ENCODE measurements around the gene LPP. TPM values are rescaled to one million over a fixed set of nuclear protein-coding genes. Genes with fewer than 3 reads are reported as not detected.

Gene LPP
- total and polyA plus RNA-seq, 10 of the 15 experiments (the other 5 are each of a cell fraction or from before 2014, with no cell fraction given) = under 0.01 to 0.62 (median 0.03) TPM

DNA sequence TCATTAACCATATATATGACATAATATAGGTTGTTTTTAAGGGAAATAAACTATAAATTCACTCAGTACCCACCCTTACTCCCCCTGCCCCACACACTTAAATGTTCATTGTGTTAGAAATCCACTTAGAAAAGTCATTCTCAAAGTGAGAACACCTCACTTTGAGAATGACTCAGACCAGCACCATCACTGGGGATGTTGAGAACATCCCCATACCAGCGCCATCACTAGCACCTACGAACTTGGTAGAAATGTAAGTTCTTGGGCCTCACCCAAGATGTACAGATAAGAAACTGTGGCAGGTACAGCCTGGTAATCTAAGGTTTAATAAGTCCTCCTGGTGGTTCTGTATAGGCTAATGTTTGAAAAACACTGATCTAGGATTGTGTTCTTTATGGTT, 362.6 kb downstream of the LPP start:
- intact Hi-C loops (cut with micrococcal nuclease; ENCODE audit: unreplicated experiment) = no loop called here
- in situ Hi-C loops (cut with MboI) = no loop called here
- Histone ChIP-seq H3K27ac (ENCODE audit: control insufficient read depth, insufficient read depth) (no peak overlapping the region), H3K4me3 (no peak overlapping the region), H4K20me1 (ENCODE audit: control insufficient read depth, insufficient read depth) (no peaks in the 10 kb centered on the region), H2AFZ (ENCODE audit: control insufficient read depth, low read depth, low read length) (no peak overlapping the region), H3K9ac (ENCODE audit: control insufficient read depth, insufficient read depth, low read length) (no peak overlapping the region), H3K79me2 (ENCODE audit: control insufficient read depth, insufficient read depth, low read length) (no peaks in the 10 kb centered on the region), H3K4me1 (ENCODE audit: control insufficient read depth, insufficient read depth, low read length) (no peaks in the 10 kb centered on the region), H3K4me2 (ENCODE audit: control insufficient read depth, insufficient read depth) (no peak overlapping the region), H3K9me3 (replicated peaks; ENCODE audit: control insufficient read depth, insufficient read depth, low read length) (no peaks in the 10 kb centered on the region), H3K36me3 (ENCODE audit: control insufficient read depth in 2 of 2, insufficient read depth in 2 of 2, low read length in 1 of 2) (no peaks in the 10 kb centered on the region), H3K27me3 (replicated peaks in 1 of 2; ENCODE audit: control insufficient read depth in 2 of 2, insufficient read depth in 2 of 2, low read length in 1 of 2) (no peaks in the 10 kb centered on the region)
- ChIA-PET CTCF (interaction anchor here (1.6 kb wide), 1 partner anchor 775 kb away, joined by 4 read pairs; no protein-coding TSS in a partner anchor), POLR2A (no interaction called here), SMC1A (ENCODE audit: uncharacterized antibody, unreplicated experiment) (no interaction called here), RAD21 (ENCODE audit: unreplicated experiment) (no interaction called here)
- no peak for DNase-seq (ENCODE audit: low read depth, low spot score)
- no peak for ATAC-seq
- no TSS peak for BruUV-seq (replicated peaks)
- WGBS (ENCODE audit: insufficient coverage, insufficient replicate concordance, low lambda C conversion rate, missing lambda C conversion rate) = 30% methylated on average over 2 of the region's 2 CpGs
- no peak for TF ChIP-seq RBBP5 (conservative IDR thresholded peaks at IDR 0.05)
- no peak for TF ChIP-seq POU2F2 (IDR thresholded peaks at IDR 0.05; ENCODE audit: borderline replicate concordance, low read depth, low read length)
- TF ChIP-seq CEBPB (IDR thresholded peaks at IDR 0.05; ENCODE audit: borderline replicate concordance in 1 of 2, low read depth in 2 of 2, low read length in 2 of 2) = no peak
- TF ChIP-seq, protein P1, sequence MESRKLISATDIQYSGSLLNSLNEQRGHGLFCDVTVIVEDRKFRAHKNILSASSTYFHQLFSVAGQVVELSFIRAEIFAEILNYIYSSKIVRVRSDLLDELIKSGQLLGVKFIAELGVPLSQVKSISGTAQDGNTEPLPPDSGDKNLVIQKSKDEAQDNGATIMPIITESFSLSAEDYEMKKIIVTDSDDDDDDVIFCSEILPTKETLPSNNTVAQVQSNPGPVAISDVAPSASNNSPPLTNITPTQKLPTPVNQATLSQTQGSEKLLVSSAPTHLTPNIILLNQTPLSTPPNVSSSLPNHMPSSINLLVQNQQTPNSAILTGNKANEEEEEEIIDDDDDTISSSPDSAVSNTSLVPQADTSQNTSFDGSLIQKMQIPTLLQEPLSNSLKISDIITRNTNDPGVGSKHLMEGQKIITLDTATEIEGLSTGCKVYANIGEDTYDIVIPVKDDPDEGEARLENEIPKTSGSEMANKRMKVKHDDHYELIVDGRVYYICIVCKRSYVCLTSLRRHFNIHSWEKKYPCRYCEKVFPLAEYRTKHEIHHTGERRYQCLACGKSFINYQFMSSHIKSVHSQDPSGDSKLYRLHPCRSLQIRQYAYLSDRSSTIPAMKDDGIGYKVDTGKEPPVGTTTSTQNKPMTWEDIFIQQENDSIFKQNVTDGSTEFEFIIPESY (IDR thresholded peaks at IDR 0.05) = no peak
- TF ChIP-seq MTA3 (IDR thresholded peaks at IDR 0.05; ENCODE audit: borderline replicate concordance, low read length) = no peak
- no peak for TF ChIP-seq HCFC1 (IDR thresholded peaks at IDR 0.05; ENCODE audit: low read length)
- no peak for TF ChIP-seq TCF7 (IDR thresholded peaks at IDR 0.05; ENCODE audit: borderline replicate concordance)
- TF ChIP-seq RELA (IDR thresholded peaks at IDR 0.05; ENCODE audit: borderline replicate concordance, partially characterized antibody) = no peak
- TF ChIP-seq PML (IDR thresholded peaks at IDR 0.05; ENCODE audit: low read length) = no peak
- no peak for TF ChIP-seq NFYA (IDR thresholded peaks at IDR 0.05; ENCODE audit: borderline replicate concordance, low read depth, low read length)
- TF ChIP-seq SIX5 (IDR thresholded peaks at IDR 0.05; ENCODE audit: low read depth, low read length, severe bottlenecking) = no peak
- no peak for TF ChIP-seq TAF1 (IDR thresholded peaks at IDR 0.05; ENCODE audit: borderline replicate concordance, low read depth, low read length)
- no peak for TF ChIP-seq ETV6 (conservative IDR thresholded peaks at IDR 0.05 in 1 of 2, IDR thresholded peaks at IDR 0.05 in 1 of 2; ENCODE audit: borderline replicate concordance in 1 of 2, low read depth in 1 of 2)
- TF ChIP-seq ZNF24 (IDR thresholded peaks at IDR 0.05) = no peak
- no peak for TF ChIP-seq CHD1 (IDR thresholded peaks at IDR 0.05; ENCODE audit: low read depth, low read length)
- TF ChIP-seq, protein P2, sequence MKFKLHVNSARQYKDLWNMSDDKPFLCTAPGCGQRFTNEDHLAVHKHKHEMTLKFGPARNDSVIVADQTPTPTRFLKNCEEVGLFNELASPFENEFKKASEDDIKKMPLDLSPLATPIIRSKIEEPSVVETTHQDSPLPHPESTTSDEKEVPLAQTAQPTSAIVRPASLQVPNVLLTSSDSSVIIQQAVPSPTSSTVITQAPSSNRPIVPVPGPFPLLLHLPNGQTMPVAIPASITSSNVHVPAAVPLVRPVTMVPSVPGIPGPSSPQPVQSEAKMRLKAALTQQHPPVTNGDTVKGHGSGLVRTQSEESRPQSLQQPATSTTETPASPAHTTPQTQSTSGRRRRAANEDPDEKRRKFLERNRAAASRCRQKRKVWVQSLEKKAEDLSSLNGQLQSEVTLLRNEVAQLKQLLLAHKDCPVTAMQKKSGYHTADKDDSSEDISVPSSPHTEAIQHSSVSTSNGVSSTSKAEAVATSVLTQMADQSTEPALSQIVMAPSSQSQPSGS (IDR thresholded peaks at IDR 0.05; ENCODE audit: low read length) = no peak
- TF ChIP-seq EP300 (IDR thresholded peaks at IDR 0.05; ENCODE audit: borderline replicate concordance in 1 of 2, control insufficient read depth in 1 of 2, low read depth in 2 of 2, low read length in 2 of 2) = no peak
- TF ChIP-seq, protein P3, sequence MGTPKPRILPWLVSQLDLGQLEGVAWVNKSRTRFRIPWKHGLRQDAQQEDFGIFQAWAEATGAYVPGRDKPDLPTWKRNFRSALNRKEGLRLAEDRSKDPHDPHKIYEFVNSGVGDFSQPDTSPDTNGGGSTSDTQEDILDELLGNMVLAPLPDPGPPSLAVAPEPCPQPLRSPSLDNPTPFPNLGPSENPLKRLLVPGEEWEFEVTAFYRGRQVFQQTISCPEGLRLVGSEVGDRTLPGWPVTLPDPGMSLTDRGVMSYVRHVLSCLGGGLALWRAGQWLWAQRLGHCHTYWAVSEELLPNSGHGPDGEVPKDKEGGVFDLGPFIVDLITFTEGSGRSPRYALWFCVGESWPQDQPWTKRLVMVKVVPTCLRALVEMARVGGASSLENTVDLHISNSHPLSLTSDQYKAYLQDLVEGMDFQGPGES (IDR thresholded peaks at IDR 0.05) = no peak
- TF ChIP-seq NR2C2 (IDR thresholded peaks at IDR 0.05; ENCODE audit: borderline replicate concordance, control insufficient read depth, insufficient read length, low read depth) = no peak
- no peak for TF ChIP-seq SP1 (IDR thresholded peaks at IDR 0.05; ENCODE audit: low read depth, low read length)
- FAIRE-seq = no peak

Data from GM12878 (cell line).